GM19099 (cell line): ENCODE measurements around the gene MZB1.
A peak's percentile ranks its signal among the peaks of the same experiment; 100 is the strongest.

Experiments used
- POLR2A ChIP-seq: IDR thresholded peaks from 3 replicates; pipeline ENCODE4 v1.6.1; 2011; ENCODE audit warnings: low read depth; ENCODE audit not compliant: insufficient read length; ENCODE audit errors: extremely low read depth

Gene MZB1

GRCh38 chr5:139387611-139388197 is 2.0 kb downstream of the MZB1 start:
- TF ChIP-seq POLR2A, result peak; percentile 30

DNA sequence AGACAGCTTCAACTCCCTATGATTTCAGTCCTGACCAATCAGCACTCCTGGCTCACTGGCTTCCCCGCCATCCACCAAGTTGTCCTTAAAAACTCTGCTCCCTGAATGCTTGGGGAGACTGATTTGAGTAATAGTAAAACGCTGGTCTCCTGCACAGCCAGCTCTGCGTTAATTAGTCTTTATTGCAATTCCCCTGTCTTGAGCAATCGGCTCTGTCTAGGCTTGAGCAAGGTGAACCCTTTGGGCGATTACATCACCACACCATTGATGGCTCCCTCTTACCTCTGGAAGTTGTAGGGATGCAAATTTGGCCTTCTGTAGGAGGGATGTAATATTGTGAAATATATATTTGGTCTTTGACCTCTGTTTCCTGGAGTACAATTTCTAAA is 3.7 kb downstream of the MZB1 start:
- TF ChIP-seq POLR2A, result peak; percentile 30

DNA sequence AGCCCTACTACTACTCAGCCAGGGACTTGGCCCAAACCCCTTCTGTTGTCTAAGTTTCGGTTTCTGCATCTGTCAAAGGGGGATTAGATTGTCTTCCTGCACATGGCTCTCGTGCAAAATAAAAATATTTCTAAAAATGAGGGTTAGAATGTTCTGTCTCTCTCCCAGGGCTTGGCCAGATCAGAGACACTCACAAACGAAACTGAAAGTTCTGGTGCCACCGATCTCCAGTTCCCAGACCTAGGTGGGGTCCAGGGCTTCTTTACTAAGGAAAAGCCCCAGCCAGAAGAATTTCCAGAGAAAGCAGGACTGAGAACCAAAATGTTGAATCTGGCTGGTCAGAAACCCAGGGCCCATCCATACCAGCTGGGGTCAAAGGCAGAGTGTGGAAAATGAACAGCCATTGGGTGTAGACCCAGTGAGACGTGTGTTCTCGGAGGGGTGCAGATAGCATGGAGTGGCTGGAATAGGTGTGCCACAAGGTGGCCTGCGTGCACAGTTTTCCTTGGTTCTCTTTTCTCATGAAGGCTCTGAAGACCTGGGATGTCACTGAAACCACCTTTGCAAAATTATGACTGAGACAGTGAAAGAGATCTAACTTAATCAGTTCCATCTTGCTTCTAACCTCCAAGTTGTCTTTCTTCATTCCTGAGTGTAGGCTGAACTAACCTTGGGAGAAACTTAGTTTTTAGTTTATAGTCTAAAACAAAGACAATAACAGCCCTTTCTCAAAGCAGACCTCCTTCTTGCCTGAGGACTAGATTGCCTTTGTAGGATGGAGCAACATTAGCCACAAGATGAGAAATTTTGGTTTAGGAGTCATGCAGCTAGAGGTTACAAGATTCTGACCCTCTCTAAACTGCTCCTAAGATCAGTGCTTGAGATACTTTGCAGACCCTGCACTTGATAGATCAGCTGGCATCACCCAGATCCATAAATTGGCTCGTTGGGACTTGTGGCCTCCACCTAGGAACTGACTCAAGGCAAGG is 4.4 kb downstream of the MZB1 start:
- TF ChIP-seq POLR2A, result peak; percentile 39

DNA sequence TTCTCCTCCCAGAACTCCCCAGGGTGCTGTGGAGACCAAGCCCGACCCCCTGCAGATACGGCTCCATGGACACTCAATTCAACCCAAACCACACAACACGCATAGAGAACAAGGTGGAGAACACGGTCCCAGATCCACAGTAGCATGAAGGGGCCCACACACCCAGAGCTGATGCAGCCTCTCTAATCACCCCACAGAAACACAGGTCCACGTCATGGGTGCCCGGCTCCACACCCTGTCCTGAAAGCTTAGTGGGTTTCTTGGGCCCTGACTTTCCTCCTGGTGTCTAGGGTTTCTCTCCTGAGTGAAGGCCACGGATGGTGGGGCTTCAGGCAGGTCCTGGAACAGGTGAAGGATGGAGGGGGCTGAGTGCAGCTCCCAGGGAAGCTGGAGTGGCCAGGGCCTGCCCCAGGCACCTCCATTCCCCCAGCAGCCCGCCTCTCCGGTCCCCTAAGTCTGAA is 5.1 kb downstream of the MZB1 start:
- TF ChIP-seq POLR2A, result peak; percentile 29

GRCh38 chr5:139383993-139384590 is 5.6 kb downstream of the MZB1 start:
- no peak for TF ChIP-seq POLR2A

DNA sequence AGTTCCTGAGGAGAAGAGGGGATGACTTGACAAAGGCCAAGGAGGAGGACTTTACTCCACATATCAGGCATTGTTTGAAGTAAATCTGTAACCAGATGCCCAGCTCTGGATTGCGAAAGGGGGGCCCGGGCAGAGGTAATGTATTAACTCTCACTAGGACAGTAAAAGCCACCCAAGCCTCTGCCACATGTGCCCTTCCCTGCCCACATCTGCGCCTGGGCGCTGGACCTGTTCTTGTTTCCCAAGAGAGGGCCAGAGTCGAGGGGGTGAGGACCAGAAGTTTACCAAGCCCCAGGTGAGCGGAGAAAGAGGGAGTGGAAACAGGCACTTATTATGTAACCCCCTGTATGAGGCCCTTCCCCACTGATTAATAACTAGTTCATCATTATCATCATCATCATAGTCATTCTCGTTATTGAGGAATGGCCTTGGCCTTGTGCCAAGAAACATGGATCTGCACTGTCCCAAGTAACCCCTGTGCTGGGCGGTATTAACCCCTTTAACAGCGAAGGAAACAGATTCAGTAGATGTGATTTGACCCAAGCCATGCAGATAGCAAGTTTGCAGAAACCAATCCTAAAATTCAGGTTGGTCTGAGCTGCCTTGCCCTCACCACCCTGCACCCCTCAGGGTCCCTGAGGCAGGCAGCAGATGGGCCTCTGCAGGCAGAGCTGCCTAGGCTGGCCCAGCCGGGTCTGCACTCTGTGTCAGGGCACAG is 6.3 kb downstream of the MZB1 start, which contains the start of gene SLC23A1:
Gene SLC23A1, minus strand, starts transcription at position 23 of the 718 bp plus-strand sequence. CDS start 44 bp downstream, outside the sequence.
- TF ChIP-seq POLR2A, result no peak

- no peak for TF ChIP-seq POLR2A
Observed at GRCh38 chr5:139382807-139383206, 6.9 kb downstream of the MZB1 start.

- no peak for TF ChIP-seq POLR2A
Observed at GRCh38 chr5:139381837-139382761, 7.6 kb downstream of the MZB1 start.

- TF ChIP-seq POLR2A, result no peak
Observed at GRCh38 chr5:139379626-139380449, 9.9 kb downstream of the MZB1 start.

- TF ChIP-seq POLR2A, result no peak
Observed at GRCh38 chr5:139378941-139379361, 10.8 kb downstream of the MZB1 start.

DNA sequence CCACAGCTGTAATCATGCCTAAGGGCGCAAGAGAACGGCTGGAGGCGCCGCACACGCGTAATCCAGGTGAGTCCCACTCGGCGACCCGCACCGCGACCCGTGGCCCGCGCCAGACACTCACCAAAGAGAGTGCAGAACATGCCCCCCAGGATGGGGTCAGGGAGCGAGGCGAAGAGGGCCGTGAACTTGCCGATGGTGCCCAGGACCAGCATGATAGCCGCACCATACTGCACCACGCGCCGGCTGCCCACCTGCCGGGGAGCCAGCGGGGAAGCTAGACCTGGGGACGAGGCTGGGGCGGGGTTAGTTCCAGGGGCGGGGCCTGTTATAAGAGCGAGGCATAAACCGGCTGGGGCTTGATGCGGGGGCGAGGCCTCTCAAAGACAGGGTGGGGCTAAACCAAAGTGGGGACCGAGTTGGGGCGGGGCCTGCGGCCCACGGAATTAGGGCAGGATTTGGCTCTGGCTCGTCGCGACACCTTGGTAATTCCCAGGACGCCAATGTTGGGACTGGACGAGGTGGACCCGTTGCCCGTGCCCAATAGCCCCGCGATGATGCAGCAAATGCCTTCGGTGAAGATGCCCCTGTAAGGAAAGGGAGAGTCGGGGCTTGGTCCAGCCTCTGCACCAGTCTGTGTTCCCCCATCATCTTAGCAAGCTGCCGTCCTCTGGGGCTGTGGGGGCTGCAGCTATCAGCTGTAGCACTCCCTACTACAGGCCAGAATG is 11.4 kb downstream of the MZB1 start:
- no peak for TF ChIP-seq POLR2A

- TF ChIP-seq POLR2A, result no peak
Observed at GRCh38 chr5:139377226-139377625, 12.5 kb downstream of the MZB1 start.
